MM.1S (cell line): ENCODE results near the gene RTN4R.

Experiments
- DNase-seq: peaks from one replicate; pipeline ENCODE4 v3.0.0-alpha.2; 2015
- H2AFZ ChIP-seq: fragments of 300-600 bp; sonication (generic); 2 replicates; pipeline ENCODE4 v1.6.0; 2016; ENCODE audit warnings: antibody characterized with exemption, low read length
- H3F3A ChIP-seq: fragments of 300-600 bp; sonication (generic); 2 replicates; pipeline ENCODE4 v1.6.1; 2016; ENCODE audit warnings: mild to moderate bottlenecking, antibody characterized with exemption, low read length, moderate library complexity, mixed read lengths; ENCODE audit not compliant: insufficient read depth
- H3K27ac ChIP-seq: fragments of 300-600 bp; sonication (generic); 2 replicates; pipeline ENCODE4 v1.5.1; 2016; ENCODE audit warnings: mild to moderate bottlenecking, low read length
- H3K27me3 ChIP-seq: fragments of 300-600 bp; sonication (generic); replicated peaks from 2 replicates; pipeline ENCODE4 v1.6.0; 2016; ENCODE audit warnings: low read length; ENCODE audit not compliant: insufficient read depth
- H3K36me3 ChIP-seq: fragments of 300-600 bp; sonication (generic); replicated peaks from 2 replicates; pipeline ENCODE4 v1.6.1; 2016; ENCODE audit warnings: mild to moderate bottlenecking, low read length, mixed read lengths; ENCODE audit not compliant: insufficient read depth
- H3K4me1 ChIP-seq: fragments of 300-600 bp; sonication (generic); 2 replicates; pipeline ENCODE4 v1.6.1; 2016; ENCODE audit warnings: low read length, mixed read lengths
- H3K4me2 ChIP-seq: fragments of 300-600 bp; sonication (generic); 2 replicates; pipeline ENCODE4 v1.6.0; 2016; ENCODE audit warnings: low read depth, low read length
- H3K4me3 ChIP-seq: fragments of 300-600 bp; sonication (generic); 2 replicates; pipeline ENCODE4 v1.5.1; 2016; ENCODE audit warnings: low read length, mixed read lengths
- H3K79me2 ChIP-seq: fragments of 300-600 bp; sonication (generic); 2 replicates; pipeline ENCODE4 v1.6.1; 2016; ENCODE audit warnings: mixed run types, low read length, mixed read lengths
- H3K9ac ChIP-seq: fragments of 300-600 bp; sonication (generic); 2 replicates; pipeline ENCODE4 v1.6.1; 2016; ENCODE audit warnings: low read length, mixed read lengths
- H3K9me2 ChIP-seq: fragments of 300-600 bp; sonication (generic); replicated peaks from 2 replicates; pipeline ENCODE4 v1.6.1; 2016; ENCODE audit warnings: mild to moderate bottlenecking, low read length, mixed read lengths; ENCODE audit not compliant: insufficient read depth
- H3K9me3 ChIP-seq: fragments of 300-600 bp; sonication (generic); replicated peaks from 2 replicates; pipeline ENCODE4 v1.6.1; 2016; ENCODE audit warnings: mild to moderate bottlenecking, low read length, mixed read lengths; ENCODE audit not compliant: insufficient read depth
- H4K20me1 ChIP-seq: fragments of 300-600 bp; sonication (generic); 2 replicates; pipeline ENCODE4 v1.6.1; 2016; ENCODE audit warnings: mild to moderate bottlenecking, low read length, moderate library complexity, mixed read lengths; ENCODE audit not compliant: insufficient read depth
- CTCF ChIP-seq: fragments of 300-600 bp; sonication (generic); IDR thresholded peaks from 2 replicates; pipeline ENCODE4 v1.5.1; 2016; ENCODE audit warnings: antibody characterized with exemption, low read length, mixed read lengths
- EZH2 ChIP-seq: fragments of 300-600 bp; sonication (generic); optimal IDR thresholded peaks from 2 replicates; pipeline ENCODE3; 2017; ENCODE audit warnings: low read depth, mild to moderate bottlenecking, antibody characterized with exemption, low read length, mixed read lengths
- EZH2phosphoT487 ChIP-seq: fragments of 300-600 bp; sonication (generic); IDR thresholded peaks from 2 replicates; pipeline ENCODE4 v1.6.1; 2018; ENCODE audit warnings: antibody characterized with exemption, low read length

Gene RTN4R

GRCh38 chr22:20253161-20253560 is 15.0 kb downstream of the RTN4R start:
- H3K27me3 ChIP-seq = peaks cover 34% of the 10 kb centered on the region
- H3K4me2 ChIP-seq = no peak overlapping the region
- no peaks in the 10 kb centered on the region for H4K20me1 ChIP-seq
- no peak overlapping the region for H3K9ac ChIP-seq
- no peaks in the 10 kb centered on the region for H3K9me2 ChIP-seq
- H3K79me2 ChIP-seq = no peaks in the 10 kb centered on the region
- H3K9me3 ChIP-seq = no peaks in the 10 kb centered on the region
- H2AFZ ChIP-seq = no peak overlapping the region
- no peak for TF ChIP-seq EZH2
- no peak for TF ChIP-seq EZH2phosphoT487
- no peak for TF ChIP-seq CTCF
- no peak for DNase-seq
- no peaks in the 10 kb centered on the region for H3K4me1 ChIP-seq
- H3K4me3 ChIP-seq = no peak overlapping the region
- no peaks in the 10 kb centered on the region for H3F3A ChIP-seq
- no peaks in the 10 kb centered on the region for H3K36me3 ChIP-seq
- H3K27ac ChIP-seq = no peak overlapping the region

GRCh38 chr22:20251981-20252380 is 16.1 kb downstream of the RTN4R start:
- Histone ChIP-seq H2AFZ (no peak overlapping the region), H3K79me2 (no peaks in the 10 kb centered on the region), H3K9ac (no peak overlapping the region), H3F3A (no peaks in the 10 kb centered on the region), H3K4me3 (no peak overlapping the region), H3K4me2 (no peak overlapping the region), H3K9me2 (no peaks in the 10 kb centered on the region), H4K20me1 (no peaks in the 10 kb centered on the region), H3K36me3 (no peaks in the 10 kb centered on the region), H3K27ac (no peak overlapping the region), H3K9me3 (no peaks in the 10 kb centered on the region), H3K27me3 (peaks cover 43% of the 10 kb centered on the region), H3K4me1 (no peaks in the 10 kb centered on the region)
- no peak for DNase-seq
- TF ChIP-seq CTCF (no peak), EZH2 (no peak), EZH2phosphoT487 (no peak)

- no peaks in the 10 kb centered on the region for H3K9me2 ChIP-seq
- H3K36me3 ChIP-seq = no peaks in the 10 kb centered on the region
- H3K4me1 ChIP-seq = no peaks in the 10 kb centered on the region
- H3K9ac ChIP-seq = no peak overlapping the region
- DNase-seq = no peak
- H3K4me3 ChIP-seq = no peak overlapping the region
- peaks cover 47% of the 10 kb centered on the region for H3K27me3 ChIP-seq
- no peaks in the 10 kb centered on the region for H3F3A ChIP-seq
- TF ChIP-seq EZH2phosphoT487 (no peak), CTCF (no peak), EZH2 (no peak)
- no peaks in the 10 kb centered on the region for H3K79me2 ChIP-seq
- H3K4me2 ChIP-seq = no peak overlapping the region
- no peak overlapping the region for H3K27ac ChIP-seq
- no peak overlapping the region for H2AFZ ChIP-seq
- H3K9me3 ChIP-seq = no peaks in the 10 kb centered on the region
- no peaks in the 10 kb centered on the region for H4K20me1 ChIP-seq
Measured at GRCh38 chr22:20251491-20251890, 16.6 kb downstream of the RTN4R start.
